HG02973 (cell line): ENCODE data around the gene DNAI2.

ENCODE experiments used
- ATAC-seq: cut with Tn5 transposase; IDR thresholded peaks from one replicate; pipeline ENCODE4 v1.9.1; 2021; ENCODE audit warnings: moderate library complexity; ENCODE audit not compliant: unreplicated experiment

The DNAI2 gene

DNA sequence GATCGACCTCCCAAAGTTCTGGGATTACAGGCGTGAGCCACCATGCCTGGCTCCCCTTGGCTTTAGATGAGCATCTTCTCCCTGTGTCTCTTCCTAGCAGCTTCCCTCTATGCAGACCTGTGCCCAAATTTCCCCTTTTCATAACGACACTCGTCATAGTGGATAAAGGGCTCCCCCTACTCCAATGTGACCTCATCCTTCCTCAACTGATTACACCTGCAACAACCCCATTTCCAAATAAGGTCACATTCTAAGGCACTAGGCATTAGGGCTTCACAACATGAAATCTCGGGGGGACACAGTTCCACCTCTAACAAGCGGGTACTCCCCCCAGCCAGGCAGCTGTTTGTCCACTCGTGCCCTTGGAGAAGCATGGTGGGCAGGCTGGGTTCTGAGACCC is 62.3 kb downstream of the DNAI2 start:
- no peak for ATAC-seq

DNA sequence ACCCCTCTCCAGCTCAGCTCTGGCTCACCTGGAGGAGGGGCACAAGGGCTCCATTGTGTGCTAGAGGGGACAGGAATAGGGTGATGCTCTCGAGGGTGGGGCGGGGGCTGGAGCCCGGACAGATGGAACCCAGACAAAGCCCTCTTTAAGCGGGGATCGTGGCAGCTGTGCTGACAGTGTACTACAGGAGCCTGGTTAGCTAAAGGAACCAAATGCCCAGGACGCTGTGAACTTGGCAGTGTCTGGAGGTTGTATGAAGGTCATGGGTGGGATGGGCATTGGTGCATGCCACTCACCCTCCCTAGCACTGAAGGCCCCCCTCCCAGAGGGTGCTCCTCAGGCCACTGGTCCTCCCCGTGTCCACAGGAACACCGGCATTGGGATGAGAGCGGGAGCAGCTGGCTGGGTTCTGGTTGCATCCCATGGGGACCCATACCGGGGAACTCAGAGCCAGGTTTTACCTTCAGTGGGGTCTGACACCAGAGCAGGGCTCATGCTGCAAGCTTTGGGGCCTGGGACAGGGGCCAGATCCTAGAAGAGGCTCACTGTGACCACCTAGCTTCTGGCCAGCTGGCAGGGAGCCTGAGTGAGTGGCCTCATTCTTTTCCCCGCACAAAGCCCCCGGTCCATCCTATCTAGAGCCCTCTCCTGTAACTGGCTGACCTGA is 63.9 kb downstream of the DNAI2 start:
- ATAC-seq = no peak

DNA sequence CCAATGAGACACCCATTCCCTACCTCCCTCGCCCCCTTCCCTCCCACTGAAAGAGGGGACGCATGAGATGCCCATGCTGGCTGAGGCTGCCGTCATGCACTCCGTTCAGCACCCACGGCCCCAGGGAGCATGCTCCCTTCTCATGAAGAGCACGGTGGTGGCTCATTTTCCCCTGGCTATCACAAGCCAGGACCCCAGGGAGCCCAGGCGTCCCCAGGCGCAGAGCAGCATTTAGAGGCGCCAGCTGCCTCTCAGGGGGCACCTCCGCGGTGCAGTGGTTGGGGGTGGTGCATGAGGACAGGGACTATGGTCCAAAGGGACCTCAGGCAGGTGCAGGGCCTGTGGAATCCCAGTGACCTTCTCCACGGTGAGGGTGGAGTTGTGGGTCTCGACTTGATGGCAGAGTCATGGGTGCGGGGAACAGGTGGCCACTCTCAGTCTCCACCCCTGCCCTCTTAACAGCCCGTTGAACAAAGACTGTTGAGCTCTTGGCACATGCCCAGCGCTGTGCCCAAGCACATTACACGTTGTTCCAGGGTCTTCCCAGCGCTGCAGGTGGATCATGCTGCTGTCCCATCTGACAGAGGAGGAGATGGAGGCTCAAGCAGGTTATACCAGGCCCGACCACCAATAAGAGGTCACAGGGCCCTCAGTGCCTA is 65.6 kb downstream of the DNAI2 start:
- ATAC-seq = no peak

DNA sequence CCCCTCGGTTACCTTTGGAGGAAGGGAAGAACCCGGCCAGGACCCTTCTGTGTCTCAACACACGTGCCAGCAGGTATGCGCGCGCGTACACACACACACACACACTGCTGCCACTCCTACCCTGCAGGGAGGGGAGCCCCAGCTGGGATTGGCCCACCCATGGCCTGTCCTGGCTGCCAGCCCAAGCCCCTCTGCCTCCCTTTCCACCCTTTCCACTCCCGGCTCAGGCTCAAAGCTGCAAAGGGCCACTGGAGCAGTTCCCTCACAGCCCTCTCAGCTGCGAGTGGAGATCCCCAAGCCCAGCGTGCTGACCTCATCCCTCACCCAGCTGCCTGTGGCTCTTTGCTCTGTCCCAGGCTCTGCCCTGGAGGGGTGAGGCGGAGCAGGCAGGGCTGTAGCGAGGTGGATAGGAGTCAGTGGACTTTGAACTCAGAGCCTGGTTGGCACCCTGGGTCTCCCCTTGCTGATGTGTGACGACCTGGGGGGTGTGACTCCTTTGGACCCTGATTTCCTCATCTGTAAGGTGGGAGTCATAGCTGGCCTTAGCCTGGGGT is 66.5 kb downstream of the DNAI2 start:
- no peak for ATAC-seq

DNA sequence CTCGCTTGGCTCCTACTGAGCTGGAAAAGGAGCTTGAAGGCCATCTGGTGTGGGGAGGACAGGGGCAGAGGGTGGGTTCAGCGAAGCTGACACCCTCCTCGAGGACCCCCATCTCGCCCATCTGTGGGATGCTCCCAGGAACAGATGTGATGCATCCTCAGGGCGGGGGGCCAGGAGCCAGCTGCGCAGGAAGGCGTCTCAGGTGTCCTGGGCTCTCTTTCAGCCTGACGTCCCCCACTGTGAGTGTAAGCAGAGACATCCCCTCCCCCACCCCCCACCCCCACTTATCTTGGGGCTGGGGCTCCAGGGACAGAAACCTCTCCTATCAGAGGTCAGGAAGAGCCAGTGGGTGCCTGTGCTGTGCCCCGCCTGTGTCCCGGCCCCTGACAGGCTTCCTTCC is 68.2 kb downstream of the DNAI2 start:
- ATAC-seq = no peak

DNA sequence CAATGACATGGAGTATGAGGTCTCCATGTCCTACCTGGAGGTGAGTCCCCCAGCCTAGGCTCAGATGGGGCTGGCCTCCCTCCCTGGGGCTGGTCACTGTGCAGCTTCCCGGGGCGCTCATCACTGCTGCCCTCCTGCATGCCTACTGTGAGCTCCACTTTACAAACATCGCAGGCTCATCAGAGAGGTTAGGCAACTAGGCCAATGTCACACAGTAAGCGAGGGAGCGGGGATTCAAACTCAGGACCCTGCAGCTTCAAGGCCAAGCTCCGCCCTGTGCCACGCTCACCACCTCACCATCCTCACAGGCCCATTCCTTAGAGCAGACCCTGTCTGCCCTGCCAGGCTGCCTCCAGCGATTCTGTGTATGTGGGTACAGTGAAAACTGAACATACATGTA is 69.1 kb downstream of the DNAI2 start:
- ATAC-seq = no peak

DNA sequence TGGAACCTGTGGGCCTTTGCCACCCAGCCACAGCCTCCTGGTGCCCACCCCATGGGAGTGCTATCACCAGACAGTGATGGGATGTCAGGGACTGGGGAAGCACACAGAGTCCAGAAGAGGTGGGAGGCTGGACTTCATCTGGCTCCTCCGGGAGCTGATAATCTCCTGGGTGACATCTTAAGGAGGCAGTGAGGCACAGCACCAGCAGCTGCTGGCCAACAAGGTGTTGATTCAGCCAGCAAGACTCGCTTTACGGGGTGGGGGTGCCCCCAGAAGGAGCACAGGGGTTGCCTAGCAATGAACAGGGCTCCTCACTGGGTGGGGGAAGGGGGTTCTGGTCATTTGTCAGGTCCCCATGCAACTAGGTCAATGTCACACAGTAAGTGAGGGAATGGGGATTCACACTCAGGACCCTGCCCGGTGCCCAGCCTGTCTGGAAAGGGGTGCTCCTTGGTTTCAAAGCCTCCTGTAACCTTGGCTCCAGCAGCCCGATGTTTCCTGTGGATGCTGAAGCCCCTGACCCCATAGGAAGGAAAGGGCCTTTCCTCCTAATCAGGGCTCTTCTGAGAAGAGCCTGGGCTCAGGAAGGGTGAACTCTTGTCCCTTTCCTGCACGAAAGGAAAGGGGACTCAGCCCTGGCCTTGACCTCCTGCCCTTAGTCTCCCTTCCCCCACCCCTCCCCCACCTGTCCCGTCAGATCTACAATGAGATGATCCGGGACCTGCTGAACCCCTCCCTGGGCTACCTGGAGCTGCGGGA is 69.7 kb downstream of the DNAI2 start:
- ATAC-seq = no peak

DNA sequence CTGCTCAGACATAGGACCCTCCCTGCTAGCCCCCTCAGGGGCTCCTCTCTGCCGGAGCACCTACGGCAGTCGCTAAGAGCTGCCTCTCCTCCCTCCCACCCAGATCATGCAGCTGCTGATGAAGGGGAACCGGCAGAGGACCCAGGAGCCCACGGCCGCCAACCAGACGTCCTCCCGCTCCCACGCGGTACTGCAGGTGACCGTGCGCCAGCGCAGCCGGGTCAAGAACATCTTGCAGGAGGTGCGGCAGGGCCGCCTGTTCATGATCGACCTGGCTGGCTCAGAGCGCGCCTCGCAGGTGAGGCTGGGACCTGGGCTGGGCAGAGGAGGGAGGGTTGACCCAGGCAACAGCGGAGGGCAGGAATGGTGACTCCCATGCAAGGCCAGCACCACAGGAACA is 70.6 kb downstream of the DNAI2 start:
- ATAC-seq = no peak

DNA sequence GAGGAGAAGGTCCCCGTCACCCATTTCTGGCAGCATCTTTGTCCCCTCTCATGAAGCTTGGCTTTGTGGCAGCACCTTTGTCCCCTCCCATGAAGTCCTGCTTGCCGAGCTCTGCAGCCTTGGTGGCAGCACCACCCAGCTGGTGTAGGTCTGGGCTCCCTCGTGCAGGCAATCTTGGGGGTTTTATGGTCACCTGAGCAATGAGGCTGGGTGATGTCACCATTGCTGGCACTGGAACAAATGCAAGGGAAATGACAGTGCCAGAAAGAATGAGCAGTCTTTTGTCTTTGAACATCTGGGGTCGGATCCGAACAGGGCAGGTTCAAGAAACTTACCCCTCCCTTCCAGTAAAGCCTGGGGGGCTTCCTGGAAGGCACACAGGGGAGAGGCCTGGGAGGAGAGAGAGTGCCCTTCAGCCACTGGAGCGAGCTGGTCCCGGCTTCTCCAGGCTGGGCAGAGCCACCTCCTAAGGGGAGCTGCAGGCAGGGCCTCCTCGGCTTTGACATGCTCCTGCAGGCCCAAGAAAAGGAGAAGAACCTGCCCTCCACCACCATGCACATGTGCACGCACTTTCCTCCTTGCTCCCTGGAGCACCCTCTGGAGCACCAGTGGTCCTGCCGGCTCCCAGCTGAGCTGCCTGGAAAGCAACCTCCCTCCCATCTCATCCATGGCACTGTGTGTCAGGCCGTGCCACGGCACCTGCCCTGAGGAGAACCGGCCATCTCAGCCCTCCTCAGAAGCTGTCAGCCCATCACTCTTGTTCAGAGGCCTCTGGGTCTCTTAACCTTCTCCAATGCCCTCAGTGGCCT is 71.6 kb downstream of the DNAI2 start:
- no peak for ATAC-seq

DNA sequence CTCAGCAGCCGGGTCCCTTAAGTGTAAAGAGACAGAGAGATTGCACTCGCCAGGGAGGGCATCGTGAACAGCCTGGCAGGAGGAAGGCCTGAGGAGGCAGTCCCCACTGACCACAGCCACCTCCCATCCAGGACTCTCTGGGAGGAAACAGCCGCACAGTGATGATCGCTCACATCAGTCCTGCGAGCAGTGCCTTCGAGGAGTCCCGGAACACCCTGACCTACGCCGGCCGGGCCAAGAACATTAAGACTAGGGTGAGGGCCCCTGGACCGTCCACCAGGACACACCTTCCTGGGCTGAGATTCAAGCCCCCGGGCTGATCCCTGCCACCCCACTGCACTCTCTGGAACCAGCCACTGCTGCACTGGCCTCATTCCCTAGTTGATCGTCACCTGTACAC is 73.6 kb downstream of the DNAI2 start:
- no peak for ATAC-seq

DNA sequence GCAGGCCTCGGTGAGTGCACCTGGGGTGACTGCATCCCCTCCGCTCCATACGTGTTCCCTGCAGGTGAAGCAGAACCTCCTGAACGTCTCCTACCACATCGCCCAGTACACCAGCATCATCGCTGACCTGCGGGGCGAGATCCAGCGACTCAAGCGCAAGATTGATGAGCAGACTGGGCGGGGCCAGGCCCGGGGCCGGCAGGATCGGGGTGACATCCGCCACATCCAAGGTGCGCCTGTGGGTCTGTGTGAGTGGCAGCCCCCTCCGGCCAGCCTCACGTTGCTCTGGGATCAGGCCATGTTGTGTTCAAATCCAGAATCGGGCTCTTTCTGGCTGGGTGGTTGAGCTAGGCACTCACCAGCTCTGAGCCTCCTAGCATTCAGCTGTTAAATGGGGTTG is 75.1 kb downstream of the DNAI2 start:
- ATAC-seq = no peak

DNA sequence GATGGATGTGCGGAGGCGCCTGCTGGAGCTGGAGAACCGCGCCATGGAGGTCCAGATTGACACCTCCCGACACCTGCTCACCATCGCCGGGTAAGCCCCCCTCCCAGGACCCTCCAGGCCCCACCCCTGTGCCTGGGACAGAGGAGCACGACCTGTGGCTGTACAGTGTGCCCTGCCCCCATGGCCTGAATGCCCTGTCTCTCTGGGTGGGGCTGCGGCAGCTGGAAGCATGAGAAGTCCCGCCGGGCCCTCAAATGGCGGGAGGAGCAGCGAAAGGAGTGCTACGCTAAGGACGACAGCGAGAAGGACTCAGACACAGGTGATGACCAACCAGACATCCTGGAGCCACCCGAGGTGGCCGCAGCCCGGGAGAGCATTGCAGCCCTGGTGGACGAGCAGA is 76.5 kb downstream of the DNAI2 start:
- ATAC-seq = no peak

DNA sequence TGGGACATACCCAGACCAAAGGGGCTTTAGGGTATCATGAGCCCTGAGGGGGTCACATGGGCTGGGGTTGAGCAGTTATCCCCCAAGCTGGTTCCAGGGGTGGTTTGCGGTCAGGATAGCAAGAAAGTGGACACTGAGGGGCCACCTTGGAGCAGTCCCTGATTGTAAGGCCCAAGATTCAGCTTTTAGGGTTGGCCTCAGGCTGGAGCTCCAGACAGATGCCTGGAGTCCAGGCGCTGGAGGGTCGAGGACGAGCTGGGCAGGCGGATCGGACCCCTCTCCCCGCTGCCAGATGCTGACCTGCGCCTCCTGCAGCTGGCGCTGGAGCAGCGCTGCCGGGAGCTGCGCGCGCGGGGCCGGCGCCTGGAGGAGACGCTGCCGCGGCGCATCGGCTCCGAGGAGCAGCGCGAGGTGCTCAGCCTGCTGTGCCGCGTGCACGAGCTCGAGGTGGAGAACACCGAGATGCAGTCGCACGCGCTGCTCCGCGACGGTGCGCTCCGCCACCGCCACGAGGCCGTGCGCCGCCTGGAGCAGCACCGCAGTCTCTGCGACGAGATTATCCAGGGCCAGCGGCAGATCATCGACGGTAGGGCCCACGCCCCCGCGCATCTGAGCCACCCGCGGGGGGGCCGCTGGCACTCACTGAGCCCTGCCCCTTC is 77.6 kb downstream of the DNAI2 start:
- no peak for ATAC-seq

DNA sequence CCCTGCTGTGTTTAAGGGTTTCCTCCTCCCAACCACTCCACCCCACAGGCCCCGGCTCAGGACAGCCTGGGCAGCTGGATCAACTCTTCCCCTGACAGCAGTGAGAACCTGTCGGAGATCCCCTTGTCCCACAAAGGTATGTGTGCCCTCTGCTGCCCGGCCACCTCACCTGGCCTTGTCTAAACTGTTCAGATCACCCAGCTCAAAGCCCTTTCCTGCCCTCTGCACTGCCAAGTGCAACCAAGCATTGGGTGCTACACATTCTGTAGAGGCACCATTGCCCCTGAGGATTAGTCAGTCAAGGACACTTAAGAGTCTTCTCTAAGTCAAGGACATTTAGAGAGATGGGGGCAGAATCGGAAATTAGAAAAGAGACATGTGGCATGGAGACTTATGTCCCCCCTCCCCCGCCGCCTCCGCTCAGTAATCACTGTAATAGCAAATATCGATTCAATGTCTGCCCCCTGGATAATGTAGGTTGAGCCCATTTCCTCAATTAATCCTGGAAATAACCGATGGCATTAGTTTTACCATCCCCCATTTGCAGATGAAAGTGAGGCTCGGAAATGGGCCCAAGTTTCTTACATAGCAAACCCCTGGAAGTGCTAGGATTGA is 79.5 kb downstream of the DNAI2 start:
- no peak for ATAC-seq

DNA sequence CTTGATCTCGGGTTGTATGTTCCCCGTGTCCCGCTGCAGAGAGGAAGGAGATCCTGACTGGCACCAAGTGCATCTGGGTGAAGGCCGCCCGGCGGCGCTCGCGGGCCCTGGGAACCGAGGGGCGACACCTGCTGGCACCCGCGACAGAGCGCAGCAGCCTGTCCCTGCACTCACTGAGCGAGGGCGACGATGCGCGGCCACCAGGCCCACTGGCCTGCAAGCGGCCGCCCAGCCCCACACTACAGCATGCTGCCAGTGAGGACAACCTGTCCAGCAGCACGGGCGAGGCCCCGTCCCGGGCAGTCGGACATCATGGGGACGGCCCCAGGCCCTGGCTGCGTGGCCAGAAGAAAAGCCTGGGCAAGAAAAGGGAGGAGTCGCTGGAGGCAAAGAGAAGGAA is 80.1 kb downstream of the DNAI2 start:
- no peak for ATAC-seq

DNA sequence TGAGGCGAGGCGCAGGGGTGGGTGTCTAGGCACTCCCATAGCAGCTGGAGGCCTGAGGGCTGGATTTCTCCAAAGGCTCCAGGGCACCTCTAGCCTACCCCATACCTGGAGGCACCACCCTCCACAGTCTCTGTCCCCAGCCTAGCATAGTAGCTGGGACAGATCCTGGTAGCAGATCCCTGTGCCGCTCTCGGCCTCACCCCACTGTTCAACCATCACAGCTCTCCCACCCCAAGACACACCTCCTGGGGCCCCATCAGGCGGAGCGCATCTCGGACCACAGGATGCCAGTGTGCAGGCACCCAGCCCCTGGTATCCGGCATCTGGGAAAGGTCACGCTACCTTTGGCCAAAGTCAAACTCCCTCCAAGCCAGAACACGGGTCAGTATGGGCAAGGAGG is 80.5 kb downstream of the DNAI2 start:
- ATAC-seq = no peak

DNA sequence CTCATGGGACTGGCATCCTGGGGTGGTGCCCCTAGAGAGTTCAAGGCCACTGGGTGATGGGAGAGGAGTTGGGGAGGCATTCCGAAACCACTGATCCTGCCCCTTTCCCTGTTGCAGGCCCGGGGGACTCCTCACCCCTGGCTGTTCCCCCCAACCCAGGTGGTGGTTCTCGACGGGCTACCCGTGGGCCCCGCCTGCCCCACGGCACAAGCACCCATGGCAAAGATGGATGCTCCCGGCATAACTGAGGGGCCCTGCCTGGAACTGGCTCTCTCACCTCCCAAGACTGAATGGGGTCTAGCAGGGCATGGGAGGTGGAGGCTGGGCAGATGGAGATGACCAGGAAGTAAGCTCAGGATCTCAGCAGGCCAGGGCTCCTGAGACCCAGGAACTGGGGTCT is 81.0 kb downstream of the DNAI2 start:
- ATAC-seq = no peak

DNA sequence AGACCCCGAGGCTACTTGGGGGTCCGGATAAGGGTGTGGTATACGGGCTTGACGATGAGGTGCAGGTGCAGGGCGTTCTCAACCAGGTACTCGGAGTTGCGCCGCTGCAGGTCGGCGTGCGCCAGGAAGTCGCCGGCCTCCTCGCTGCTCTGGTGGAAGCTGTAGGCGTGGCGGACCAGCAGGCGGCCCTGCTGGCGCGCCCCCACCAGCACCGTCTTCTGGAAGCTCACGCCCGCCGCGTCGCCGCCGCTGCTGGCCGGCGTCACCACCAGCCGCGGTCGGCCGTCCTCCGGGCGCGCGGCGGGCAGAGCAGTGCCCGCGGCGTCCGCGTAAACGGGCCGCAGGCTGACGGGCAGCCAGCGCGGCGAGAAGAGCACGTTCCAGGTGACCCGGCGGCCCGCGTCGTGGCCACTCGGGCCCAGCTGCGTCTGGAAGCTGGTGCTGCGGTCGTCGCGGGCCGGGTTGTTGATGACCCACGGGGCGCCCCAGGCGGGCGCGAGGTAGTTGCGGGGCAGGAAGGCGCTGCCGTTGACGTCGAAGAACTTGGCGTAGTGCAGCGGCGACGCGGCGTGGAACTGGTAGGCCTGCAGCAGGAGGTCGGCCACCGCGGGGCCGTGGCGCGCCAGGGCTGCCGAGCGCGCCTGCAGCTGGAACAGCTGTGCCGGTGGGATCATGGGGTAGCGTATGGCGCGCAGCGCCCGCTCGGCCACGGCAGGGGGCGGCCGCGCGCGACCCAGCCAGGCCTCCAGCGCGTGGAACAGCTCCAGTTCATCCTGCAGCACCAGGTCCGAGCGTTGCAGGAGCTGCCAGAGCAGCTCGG is 82.8 kb downstream of the DNAI2 start:
- ATAC-seq = no peak

DNA sequence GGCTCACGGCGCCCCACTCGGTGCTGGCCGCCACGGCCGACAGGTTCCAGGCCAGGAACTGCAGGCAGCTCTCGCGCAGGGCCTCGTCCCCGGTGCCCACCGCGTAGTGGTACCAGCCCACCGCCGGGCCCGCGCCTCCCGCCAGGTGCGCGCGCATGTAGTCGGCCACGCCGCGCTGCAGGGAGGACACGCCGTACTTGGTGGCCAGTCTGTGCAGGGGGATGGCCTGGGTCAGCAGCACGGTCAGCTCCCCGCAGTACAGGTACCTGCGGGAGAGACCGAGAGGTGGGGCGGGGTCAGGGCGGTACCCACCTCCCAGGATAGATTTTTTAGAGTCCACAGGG is 83.4 kb downstream of the DNAI2 start:
- no peak for ATAC-seq

DNA sequence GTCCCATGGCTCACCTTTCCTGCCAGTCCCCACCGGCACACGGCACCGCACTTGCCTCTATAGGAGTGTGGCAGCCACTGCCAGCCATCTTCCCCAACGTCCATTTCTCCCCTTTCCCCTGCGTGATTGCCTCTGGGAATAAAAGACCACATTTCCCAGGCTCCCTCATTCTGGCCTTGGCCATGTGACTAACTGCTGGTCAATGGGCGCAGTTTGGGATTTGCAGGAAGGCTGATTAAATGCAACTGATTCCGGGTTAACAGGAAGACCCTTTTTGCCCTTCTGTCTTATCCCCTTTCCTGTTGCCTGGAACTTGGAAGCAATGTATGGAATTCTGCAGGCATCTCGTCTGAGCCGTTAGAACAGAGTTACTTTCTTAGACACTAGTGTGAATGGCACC is 84.7 kb downstream of the DNAI2 start:
- ATAC-seq = no peak
